Hepatocyte (in vitro differentiated cells): ENCODE results near the gene PIK3R2. TPM values are rescaled to one million over a fixed set of nuclear protein-coding genes. Genes with fewer than 3 reads are reported as not detected.

Experiments used
- DNase-seq: peaks from one replicate; pipeline ENCODE4 v3.0.0-alpha.2; 2016; ENCODE audit warnings: low spot score
- H2AFZ ChIP-seq: fragments of 200-600 bp; sonication (generic); 2 replicates; pipeline ENCODE4 v1.6.0; 2016; ENCODE audit warnings: antibody characterized with exemption, mild to moderate bottlenecking
- H3K27ac ChIP-seq: fragments of 200-600 bp; sonication (generic); 2 replicates; pipeline ENCODE4 v1.5.1; 2016; ENCODE audit warnings: mild to moderate bottlenecking
- H3K27me3 ChIP-seq: fragments of 200-600 bp; sonication (generic); 2 replicates; pipeline ENCODE4 v1.6.1; 2016
- H3K36me3 ChIP-seq: fragments of 200-600 bp; sonication (generic); replicated peaks from 2 replicates; pipeline ENCODE4 v1.5.1; 2016; ENCODE audit warnings: low read depth; ENCODE audit not compliant: insufficient read depth
- H3K4me1 ChIP-seq: fragments of 200-600 bp; sonication (generic); 2 replicates; pipeline ENCODE4 v1.5.1; 2016; ENCODE audit warnings: mild to moderate bottlenecking, moderate library complexity; ENCODE audit not compliant: insufficient read depth
- H3K4me2 ChIP-seq: fragments of 200-600 bp; sonication (generic); 2 replicates; pipeline ENCODE4 v1.6.0; 2016
- H3K4me3 ChIP-seq: fragments of 200-600 bp; sonication (generic); 2 replicates; pipeline ENCODE4 v1.5.1; 2016; ENCODE audit warnings: mild to moderate bottlenecking
- H3K79me2 ChIP-seq: fragments of 200-600 bp; sonication (generic); 2 replicates; pipeline ENCODE4 v1.6.0; 2017; ENCODE audit warnings: mild to moderate bottlenecking
- H3K9me2 ChIP-seq: fragments of 200-600 bp; sonication (generic); replicated peaks from 2 replicates; pipeline ENCODE4 v1.6.0; 2017; ENCODE audit warnings: mild to moderate bottlenecking; ENCODE audit not compliant: insufficient read depth
- H3K9me3 ChIP-seq: fragments of 200-600 bp; sonication (generic); 2 replicates; pipeline ENCODE4 v1.5.1; 2016; ENCODE audit warnings: low read depth, mild to moderate bottlenecking
- H4K20me1 ChIP-seq: fragments of 200-600 bp; sonication (generic); 2 replicates; pipeline ENCODE4 v1.6.0; 2016; ENCODE audit warnings: mild to moderate bottlenecking; ENCODE audit not compliant: insufficient read depth, poor library complexity, severe bottlenecking
- EZH2 ChIP-seq: fragments of 200-600 bp; sonication (generic); IDR thresholded peaks from 2 replicates; pipeline ENCODE4 v1.6.1; 2016; ENCODE audit warnings: antibody characterized with exemption, mild to moderate bottlenecking, borderline replicate concordance
- EZH2phosphoT487 ChIP-seq: fragments of 200-600 bp; sonication (generic); IDR thresholded peaks from one replicate; pipeline ENCODE4 v1.6.1; 2018; ENCODE audit warnings: antibody characterized with exemption, mild to moderate bottlenecking, low read depth, moderate library complexity; ENCODE audit not compliant: unreplicated experiment, severe bottlenecking
- WGBS: methylation state at CpG from one replicate; pipeline ENCODE4 v1.1.6; 2016; ENCODE audit warnings: low lambda C conversion rate; ENCODE audit errors: missing lambda C conversion rate; 5-methylcytosine and 5-hydroxymethylcytosine counted together
- polyA plus RNA-seq: library from polyadenylated mRNA; unstranded; fragments of >200 nt; fragmentation: Nextera tagmentation; extraction: Ambion mirVana; gene quantifications from 2 replicates; pipeline ENCODE4 v1.2.1, GENCODE V29; 2016
- total RNA-seq: library from RNA; depleted of rRNA; stranded (reverse); fragments of >200 nt; gene quantifications from 2 replicates; pipeline ENCODE4 v1.2.3, GENCODE V29; 2014
- TF ChIP-seq, protein P1 (sequence below): fragments of 200-600 bp; sonication (generic); IDR thresholded peaks from 2 replicates; pipeline ENCODE4 v1.5.1; 2016; ENCODE audit warnings: antibody characterized with exemption, mild to moderate bottlenecking; ENCODE audit not compliant: poor library complexity

The PIK3R2 gene
- total and polyA plus RNA-seq, 2 experiments from 2014 or later: 29.9 to 52.2 TPM

DNA sequence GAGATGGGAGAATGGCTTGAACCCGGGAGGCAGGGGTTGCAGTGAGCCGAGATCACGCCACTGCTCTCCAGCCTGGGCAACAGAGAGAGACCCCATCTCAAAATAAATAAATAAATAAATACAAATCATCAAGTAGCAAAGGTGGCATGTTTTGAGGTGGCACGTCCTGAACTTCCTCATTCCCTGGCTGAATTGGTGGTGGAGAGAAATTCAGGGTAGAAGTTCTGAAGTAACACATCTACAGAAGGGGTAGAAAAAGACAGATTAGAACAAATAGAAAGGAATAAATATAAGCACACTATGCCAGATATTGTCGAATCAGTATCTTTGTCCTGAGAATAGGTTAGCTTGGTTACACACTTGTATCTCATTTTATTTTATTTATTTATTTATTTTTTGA, 27.0 kb downstream of the PIK3R2 start:
- Histone ChIP-seq H3K4me2 (no peak overlapping the region), H3K27ac (no peak overlapping the region), H3K9me3 (no peaks in the 10 kb centered on the region), H2AFZ (no peak overlapping the region), H3K79me2 (no peaks in the 10 kb centered on the region), H3K36me3 (no peaks in the 10 kb centered on the region), H3K4me1 (no peaks in the 10 kb centered on the region), H3K4me3 (no peak overlapping the region), H3K9me2 (no peaks in the 10 kb centered on the region), H4K20me1 (no peaks in the 10 kb centered on the region), H3K27me3 (no peaks in the 10 kb centered on the region)
- WGBS: 90% methylated on average over 5 of the region's 5 CpGs
- no peak for TF ChIP-seq EZH2
- TF ChIP-seq EZH2phosphoT487: no peak
- TF ChIP-seq, protein P1, sequence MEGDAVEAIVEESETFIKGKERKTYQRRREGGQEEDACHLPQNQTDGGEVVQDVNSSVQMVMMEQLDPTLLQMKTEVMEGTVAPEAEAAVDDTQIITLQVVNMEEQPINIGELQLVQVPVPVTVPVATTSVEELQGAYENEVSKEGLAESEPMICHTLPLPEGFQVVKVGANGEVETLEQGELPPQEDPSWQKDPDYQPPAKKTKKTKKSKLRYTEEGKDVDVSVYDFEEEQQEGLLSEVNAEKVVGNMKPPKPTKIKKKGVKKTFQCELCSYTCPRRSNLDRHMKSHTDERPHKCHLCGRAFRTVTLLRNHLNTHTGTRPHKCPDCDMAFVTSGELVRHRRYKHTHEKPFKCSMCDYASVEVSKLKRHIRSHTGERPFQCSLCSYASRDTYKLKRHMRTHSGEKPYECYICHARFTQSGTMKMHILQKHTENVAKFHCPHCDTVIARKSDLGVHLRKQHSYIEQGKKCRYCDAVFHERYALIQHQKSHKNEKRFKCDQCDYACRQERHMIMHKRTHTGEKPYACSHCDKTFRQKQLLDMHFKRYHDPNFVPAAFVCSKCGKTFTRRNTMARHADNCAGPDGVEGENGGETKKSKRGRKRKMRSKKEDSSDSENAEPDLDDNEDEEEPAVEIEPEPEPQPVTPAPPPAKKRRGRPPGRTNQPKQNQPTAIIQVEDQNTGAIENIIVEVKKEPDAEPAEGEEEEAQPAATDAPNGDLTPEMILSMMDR: no peak
- no peak for DNase-seq

DNA sequence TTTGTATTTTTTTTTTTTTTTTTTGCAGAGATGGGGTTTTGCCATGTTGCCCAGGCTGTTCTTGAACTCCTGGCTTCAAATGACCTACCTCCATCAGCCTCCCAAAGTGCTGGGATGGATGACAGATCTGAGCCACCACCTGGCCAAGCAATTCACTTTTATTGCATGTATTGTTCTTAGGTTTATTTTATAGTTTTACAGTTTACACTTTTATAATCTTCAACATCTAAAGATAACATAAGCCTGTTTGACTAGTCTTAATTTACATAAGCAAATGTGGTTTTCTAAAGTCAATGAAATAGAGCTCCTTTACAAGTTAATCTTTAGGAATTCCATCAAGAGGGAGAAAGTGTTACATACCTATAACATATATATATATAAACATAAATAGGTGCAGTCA, 30.6 kb downstream of the PIK3R2 start:
- no peak for DNase-seq
- H3K4me1 ChIP-seq: no peaks in the 10 kb centered on the region
- H3K4me3 ChIP-seq: no peak overlapping the region
- no peak for TF ChIP-seq EZH2
- peak; percentile 76 for TF ChIP-seq EZH2phosphoT487
- TF ChIP-seq, protein P1: no peak
- H3K9me3 ChIP-seq: no peaks in the 10 kb centered on the region
- no peak overlapping the region for H3K4me2 ChIP-seq
- H3K79me2 ChIP-seq: no peaks in the 10 kb centered on the region
- H2AFZ ChIP-seq: no peak overlapping the region
- H4K20me1 ChIP-seq: no peaks in the 10 kb centered on the region
- H3K36me3 ChIP-seq: no peaks in the 10 kb centered on the region
- no peaks in the 10 kb centered on the region for H3K9me2 ChIP-seq
- no peaks in the 10 kb centered on the region for H3K27me3 ChIP-seq
- H3K27ac ChIP-seq: no peak overlapping the region

DNA sequence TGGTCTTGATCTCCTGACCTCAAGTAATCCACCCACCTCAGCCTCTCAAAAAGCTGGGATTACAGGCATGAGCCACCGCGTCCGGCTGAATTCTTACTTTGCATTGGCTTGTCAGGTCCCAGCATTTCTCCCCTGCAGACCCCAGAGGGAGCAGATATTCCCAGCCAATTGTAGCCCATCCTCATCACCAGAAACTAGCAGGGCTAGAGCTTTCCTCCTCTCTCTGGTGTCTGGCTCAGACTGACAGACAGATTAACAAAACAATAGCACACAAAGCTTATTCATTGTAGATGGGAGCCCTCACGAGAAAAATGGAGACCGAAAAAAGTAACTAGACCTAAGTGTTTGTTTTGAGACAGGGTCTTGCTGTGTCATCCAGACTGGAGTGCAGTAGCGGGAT, 32.6 kb downstream of the PIK3R2 start:
- Histone ChIP-seq H3K4me1 (no peaks in the 10 kb centered on the region), H3K79me2 (no peaks in the 10 kb centered on the region), H2AFZ (no peak overlapping the region), H3K9me3 (no peaks in the 10 kb centered on the region), H3K4me3 (no peak overlapping the region), H3K27me3 (no peaks in the 10 kb centered on the region), H3K4me2 (no peak overlapping the region), H3K27ac (no peak overlapping the region), H3K36me3 (no peaks in the 10 kb centered on the region), H4K20me1 (no peaks in the 10 kb centered on the region), H3K9me2 (no peaks in the 10 kb centered on the region)
- DNase-seq: no peak
- TF ChIP-seq EZH2 (no peak), EZH2phosphoT487 (no peak)
- TF ChIP-seq, protein P1: no peak
- WGBS: 37% methylated on average over 6 of the region's 6 CpGs

DNA sequence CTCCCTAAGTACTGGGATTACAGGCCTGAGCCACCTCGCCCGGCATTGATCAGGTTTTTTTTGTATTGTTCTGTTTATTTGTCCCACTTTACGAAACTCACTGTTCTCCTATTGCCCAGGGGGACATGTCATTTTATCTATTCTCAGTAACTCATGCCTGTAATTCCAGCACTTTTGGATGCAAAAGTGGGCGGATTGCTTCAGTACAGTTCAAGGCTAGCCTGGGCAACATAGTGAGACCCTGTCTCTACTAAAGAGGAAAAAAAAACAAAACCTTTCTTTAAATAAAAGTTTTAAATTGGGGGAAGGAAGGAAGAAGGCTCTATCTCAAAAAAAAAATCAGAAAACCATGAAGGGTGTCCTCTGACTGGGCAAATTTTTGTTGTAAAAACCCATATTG, 37.3 kb downstream of the PIK3R2 start:
- no peak overlapping the region for H2AFZ ChIP-seq
- H3K9me2 ChIP-seq: no peaks in the 10 kb centered on the region
- no peaks in the 10 kb centered on the region for H4K20me1 ChIP-seq
- H3K4me2 ChIP-seq: no peak overlapping the region
- H3K4me3 ChIP-seq: no peak overlapping the region
- TF ChIP-seq, protein P1: no peak
- no peak for TF ChIP-seq EZH2phosphoT487
- no peaks in the 10 kb centered on the region for H3K9me3 ChIP-seq
- no peaks in the 10 kb centered on the region for H3K79me2 ChIP-seq
- no peak overlapping the region for H3K27ac ChIP-seq
- H3K27me3 ChIP-seq: no peaks in the 10 kb centered on the region
- 96% methylated on average over 4 of the region's 4 CpGs for WGBS
- no peak for DNase-seq
- no peaks in the 10 kb centered on the region for H3K36me3 ChIP-seq
- peaks cover 10% of the 10 kb centered on the region for H3K4me1 ChIP-seq
